NOMO-1 treated with dmso at 0.1 percent for 144 hours (cell line): Measurements from ENCODE around the gene CREB3L2.
"Not testable (repeated sequence)": the region's sequence is repeated elsewhere in the genome, so short reads cannot be mapped to it uniquely, and the experiment has no call there.

Experiments used
- DNase-seq: peaks from one replicate; lab custom pipeline; 2025; ENCODE audit not compliant: unreplicated experiment; lab: John Stamatoyannopoulos, UW

Gene CREB3L2

GRCh38 chr7:137846827-137847567 lies 154.9 kb downstream of the CREB3L2 start, which contains the start of gene DGKI:
TSS of gene DGKI (minus strand) at chr7:137846974.
- no peak for DNase-seq

GRCh38 chr7:137846549-137846826 lies 155.4 kb downstream of the CREB3L2 start:
- no peak for DNase-seq

GRCh38 chr7:137844677-137845425 lies 157.0 kb downstream of the CREB3L2 start:
- DNase-seq, result no peak

GRCh38 chr7:137839903-137840779 lies 161.7 kb downstream of the CREB3L2 start:
- DNase-seq, result no peak

- no peak for DNase-seq
Observed at GRCh38 chr7:137838706-137839315, 163.1 kb downstream of the CREB3L2 start.

- no peak for DNase-seq
Observed at GRCh38 chr7:137836541-137836940, 165.3 kb downstream of the CREB3L2 start.

GRCh38 chr7:137836113-137836509 lies 165.8 kb downstream of the CREB3L2 start:
- no peak for DNase-seq

GRCh38 chr7:137835486-137836112 lies 166.3 kb downstream of the CREB3L2 start:
- no peak for DNase-seq

GRCh38 chr7:137834552-137834951 lies 167.3 kb downstream of the CREB3L2 start:
- DNase-seq, result no peak

GRCh38 chr7:137832990-137833389 lies 168.9 kb downstream of the CREB3L2 start:
- not testable (repeated sequence) for DNase-seq

- DNase-seq, result no peak
Observed at GRCh38 chr7:137832382-137832781, 169.5 kb downstream of the CREB3L2 start.

- DNase-seq, result not testable (repeated sequence)
Observed at GRCh38 chr7:137831555-137831954, 170.3 kb downstream of the CREB3L2 start.

GRCh38 chr7:137829337-137829992 lies 172.4 kb downstream of the CREB3L2 start:
- DNase-seq, result no peak

GRCh38 chr7:137828456-137828855 lies 173.4 kb downstream of the CREB3L2 start:
- DNase-seq, result no peak

GRCh38 chr7:137825489-137825888 lies 176.4 kb downstream of the CREB3L2 start:
- DNase-seq, result no peak
